ENCODE measurements around the gene PASK.

Gene PASK

GRCh38 chr2:241129086-241129871, 20.0 kb downstream of the PASK start:
- Histone ChIP-seq H3K27me3 (ENCODE audit: control insufficient read depth, insufficient read depth, low read length) (no peaks in the 10 kb centered on the region), H3K9ac (ENCODE audit: low read length) (no peak overlapping the region), H3K4me3 (ENCODE audit: low read length) (no peak overlapping the region), H3K9me3 (ENCODE audit: control insufficient read depth, low read length) (no peaks in the 10 kb centered on the region), H3K4me1 (ENCODE audit: control insufficient read depth, insufficient read depth, low read length) (peaks cover under 1% of the 10 kb centered on the region), H3K36me3 (ENCODE audit: control insufficient read depth, insufficient read depth, low read length) (no peaks in the 10 kb centered on the region)

DNA sequence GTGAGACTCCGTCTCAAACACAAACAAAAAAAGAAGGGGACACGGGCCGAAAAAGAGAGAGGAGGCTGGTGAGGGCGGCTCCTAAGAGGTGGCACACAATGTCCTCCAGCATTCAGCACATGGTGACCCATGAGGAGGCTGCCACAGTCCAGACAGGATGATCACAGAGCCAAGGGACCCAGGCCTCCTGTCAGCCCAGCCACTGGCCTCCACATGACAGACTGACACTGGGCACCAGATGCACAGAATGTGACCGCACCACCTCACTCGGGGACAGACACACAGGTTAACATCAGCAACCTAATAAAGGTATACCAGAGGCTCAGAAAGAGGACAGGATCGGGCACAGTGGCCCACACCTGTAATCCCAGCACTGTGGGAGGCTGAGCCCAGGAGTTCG, 21.0 kb downstream of the PASK start:
- H3K4me3 ChIP-seq (ENCODE audit: low read length), result no peak overlapping the region

DNA sequence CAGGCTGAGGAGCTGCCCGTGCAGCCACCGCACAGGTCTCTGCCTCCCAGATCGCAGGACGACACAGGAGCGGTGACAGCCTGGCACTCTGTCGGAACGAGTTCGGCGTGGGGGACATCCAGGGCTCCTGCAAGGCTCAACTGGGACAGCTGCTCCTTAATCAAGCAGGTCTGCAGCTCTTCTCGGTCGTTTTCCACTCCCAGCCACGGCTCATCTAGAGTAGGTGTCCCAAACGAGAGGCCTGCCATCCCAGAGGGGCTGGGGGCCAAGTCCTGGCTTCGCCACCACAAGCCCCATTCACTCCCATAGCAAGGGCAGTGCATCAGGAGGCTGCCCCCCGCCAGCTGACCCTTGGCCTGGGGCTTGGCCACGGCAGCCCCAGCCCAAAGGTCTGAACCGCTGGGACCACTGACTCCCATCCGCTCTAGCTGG, 22.5 kb downstream of the PASK start:
- Histone ChIP-seq H3K27me3 (ENCODE audit: control insufficient read depth, insufficient read depth, low read length) (no peaks in the 10 kb centered on the region), H3K4me3 (ENCODE audit: low read length) (no peak overlapping the region), H3K36me3 (ENCODE audit: control insufficient read depth, insufficient read depth, low read length) (no peaks in the 10 kb centered on the region)

More for the DNA sequence above, 21.0 kb downstream of the PASK start:
- no peaks in the 10 kb centered on the region for H3K9me3 ChIP-seq (ENCODE audit: control insufficient read depth, low read length)
- no peaks in the 10 kb centered on the region for H3K36me3 ChIP-seq (ENCODE audit: control insufficient read depth, insufficient read depth, low read length)
- H3K9ac ChIP-seq (ENCODE audit: low read length), result no peak overlapping the region
- H3K27me3 ChIP-seq (ENCODE audit: control insufficient read depth, insufficient read depth, low read length), result no peaks in the 10 kb centered on the region
- peaks cover 5% of the 10 kb centered on the region for H3K4me1 ChIP-seq (ENCODE audit: control insufficient read depth, insufficient read depth, low read length)

GRCh38 chr2:241126201-241126611, 23.1 kb downstream of the PASK start:
- Histone ChIP-seq H3K9ac (ENCODE audit: low read length) (no peak overlapping the region), H3K36me3 (ENCODE audit: control insufficient read depth, insufficient read depth, low read length) (no peaks in the 10 kb centered on the region), H3K27me3 (ENCODE audit: control insufficient read depth, insufficient read depth, low read length) (no peaks in the 10 kb centered on the region), H3K9me3 (ENCODE audit: control insufficient read depth, low read length) (no peaks in the 10 kb centered on the region), H3K4me3 (ENCODE audit: low read length) (no peak overlapping the region), H3K4me1 (ENCODE audit: control insufficient read depth, insufficient read depth, low read length) (peaks cover 5% of the 10 kb centered on the region)

More for the DNA sequence above, 22.5 kb downstream of the PASK start:
- Histone ChIP-seq H3K4me1 (ENCODE audit: control insufficient read depth, insufficient read depth, low read length) (peaks cover 5% of the 10 kb centered on the region), H3K9me3 (ENCODE audit: control insufficient read depth, low read length) (no peaks in the 10 kb centered on the region), H3K9ac (ENCODE audit: low read length) (no peak overlapping the region)

GRCh38 chr2:241125626-241126025, 23.6 kb downstream of the PASK start:
- H3K9ac ChIP-seq (ENCODE audit: low read length), result no peak overlapping the region
- H3K27me3 ChIP-seq (ENCODE audit: control insufficient read depth, insufficient read depth, low read length), result no peaks in the 10 kb centered on the region
- no peaks in the 10 kb centered on the region for H3K36me3 ChIP-seq (ENCODE audit: control insufficient read depth, insufficient read depth, low read length)
- no peak overlapping the region for H3K4me3 ChIP-seq (ENCODE audit: low read length)
- no peaks in the 10 kb centered on the region for H3K9me3 ChIP-seq (ENCODE audit: control insufficient read depth, low read length)
- peaks cover 5% of the 10 kb centered on the region for H3K4me1 ChIP-seq (ENCODE audit: control insufficient read depth, insufficient read depth, low read length)

GRCh38 chr2:241123816-241124536, 25.3 kb downstream of the PASK start:
- Histone ChIP-seq H3K9me3 (ENCODE audit: control insufficient read depth, low read length) (no peaks in the 10 kb centered on the region), H3K27me3 (ENCODE audit: control insufficient read depth, insufficient read depth, low read length) (no peaks in the 10 kb centered on the region), H3K36me3 (ENCODE audit: control insufficient read depth, insufficient read depth, low read length) (no peaks in the 10 kb centered on the region), H3K9ac (ENCODE audit: low read length) (peak overlapping the region; percentile 31), H3K4me1 (ENCODE audit: control insufficient read depth, insufficient read depth, low read length) (peaks cover 5% of the 10 kb centered on the region), H3K4me3 (ENCODE audit: low read length) (no peak overlapping the region)

GRCh38 chr2:241122376-241123002, 26.8 kb downstream of the PASK start:
- no peaks in the 10 kb centered on the region for H3K27me3 ChIP-seq (ENCODE audit: control insufficient read depth, insufficient read depth, low read length)
- H3K4me3 ChIP-seq (ENCODE audit: low read length), result no peak overlapping the region
- peaks cover 5% of the 10 kb centered on the region for H3K4me1 ChIP-seq (ENCODE audit: control insufficient read depth, insufficient read depth, low read length)
- H3K9ac ChIP-seq (ENCODE audit: low read length), result no peak overlapping the region
- H3K36me3 ChIP-seq (ENCODE audit: control insufficient read depth, insufficient read depth, low read length), result no peaks in the 10 kb centered on the region
- H3K9me3 ChIP-seq (ENCODE audit: control insufficient read depth, low read length), result no peaks in the 10 kb centered on the region

DNA sequence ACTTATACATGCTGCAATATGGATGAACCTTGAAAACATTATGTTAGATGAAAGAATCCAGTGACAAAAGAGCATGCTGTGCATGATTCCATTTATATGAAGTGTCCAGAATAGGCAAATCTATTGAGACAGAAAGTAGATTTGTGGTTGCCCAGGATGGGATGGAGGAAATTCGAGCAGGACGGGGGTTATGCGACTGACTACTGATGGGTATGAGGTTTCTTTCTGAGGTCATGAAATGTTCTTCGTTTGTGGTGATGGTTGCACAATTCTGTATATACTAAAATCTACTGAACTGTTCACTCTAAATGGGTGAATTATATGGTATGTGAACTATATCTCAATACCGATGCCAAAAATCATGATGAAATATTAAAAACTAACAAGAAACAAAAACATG, 28.3 kb downstream of the PASK start:
- Histone ChIP-seq H3K4me3 (ENCODE audit: low read length) (no peak overlapping the region), H3K27me3 (ENCODE audit: control insufficient read depth, insufficient read depth, low read length) (no peaks in the 10 kb centered on the region), H3K4me1 (ENCODE audit: control insufficient read depth, insufficient read depth, low read length) (peaks cover 5% of the 10 kb centered on the region), H3K36me3 (ENCODE audit: control insufficient read depth, insufficient read depth, low read length) (no peaks in the 10 kb centered on the region), H3K9me3 (ENCODE audit: control insufficient read depth, low read length) (no peaks in the 10 kb centered on the region), H3K9ac (ENCODE audit: low read length) (no peak overlapping the region)

GRCh38 chr2:241120440-241120839, 28.8 kb downstream of the PASK start:
- Histone ChIP-seq H3K4me1 (ENCODE audit: control insufficient read depth, insufficient read depth, low read length) (peaks cover 5% of the 10 kb centered on the region), H3K4me3 (ENCODE audit: low read length) (no peak overlapping the region), H3K9ac (ENCODE audit: low read length) (no peak overlapping the region), H3K27me3 (ENCODE audit: control insufficient read depth, insufficient read depth, low read length) (no peaks in the 10 kb centered on the region), H3K36me3 (ENCODE audit: control insufficient read depth, insufficient read depth, low read length) (no peaks in the 10 kb centered on the region), H3K9me3 (ENCODE audit: control insufficient read depth, low read length) (no peaks in the 10 kb centered on the region)

GRCh38 chr2:241118737-241119505, 30.4 kb downstream of the PASK start:
- no peaks in the 10 kb centered on the region for H3K36me3 ChIP-seq (ENCODE audit: control insufficient read depth, insufficient read depth, low read length)

DNA sequence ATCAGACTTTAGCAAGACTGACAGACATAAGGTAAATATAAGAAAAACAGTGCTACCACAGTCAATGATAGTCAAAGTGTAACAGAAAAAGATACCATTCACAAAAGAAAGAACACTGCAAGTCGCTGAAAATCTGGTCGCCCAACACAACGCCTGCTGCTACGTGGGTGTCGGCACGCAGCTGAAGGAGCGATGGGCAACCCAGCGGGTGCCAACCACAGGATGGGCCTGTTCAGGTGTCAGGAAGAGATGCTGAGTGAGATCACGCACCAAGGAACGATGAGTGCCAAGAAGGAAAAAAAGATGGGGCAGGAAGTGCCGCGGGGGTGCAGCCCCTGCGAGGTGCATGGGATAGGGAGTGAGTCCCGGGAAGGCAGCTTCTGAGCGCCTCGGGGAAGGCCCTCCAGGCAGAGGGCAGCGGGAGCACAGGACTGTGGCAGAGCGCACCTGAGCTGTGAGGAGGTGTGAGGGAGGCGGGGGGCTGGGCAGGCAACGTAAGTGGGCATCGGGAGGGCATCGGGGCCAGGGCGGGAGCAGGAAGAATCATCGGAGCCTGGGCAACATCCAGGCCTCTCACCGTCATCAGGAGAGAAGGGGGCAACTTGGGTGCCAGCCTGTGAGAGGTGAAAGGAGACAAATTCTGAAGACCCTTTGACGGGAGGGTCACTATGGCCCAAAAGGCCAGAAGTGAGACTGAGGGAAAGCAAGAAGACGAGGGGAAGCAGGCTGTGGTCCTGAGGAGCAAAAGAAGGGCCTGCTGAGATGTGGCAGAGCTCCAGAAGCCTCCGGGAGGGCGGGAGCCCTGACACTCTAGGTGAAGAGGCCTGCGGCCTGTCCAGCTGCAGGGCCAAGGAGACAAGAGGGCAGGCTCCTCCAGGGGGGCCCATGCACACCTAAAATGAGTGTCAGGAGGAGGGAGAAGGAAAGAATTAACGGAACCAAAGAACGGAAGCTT, 32.4 kb downstream of the PASK start:
- H3K9me3 ChIP-seq (ENCODE audit: control insufficient read depth, low read length), result no peaks in the 10 kb centered on the region
- H3K27me3 ChIP-seq (ENCODE audit: control insufficient read depth, insufficient read depth, low read length), result no peaks in the 10 kb centered on the region
- no peak overlapping the region for H3K4me3 ChIP-seq (ENCODE audit: low read length)
- H3K4me1 ChIP-seq (ENCODE audit: control insufficient read depth, insufficient read depth, low read length), result no peaks in the 10 kb centered on the region
- no peak overlapping the region for H3K9ac ChIP-seq (ENCODE audit: low read length)
- H3K36me3 ChIP-seq (ENCODE audit: control insufficient read depth, insufficient read depth, low read length), result no peaks in the 10 kb centered on the region

More at GRCh38 chr2:241118737-241119505, 30.4 kb downstream of the PASK start:
- H3K9ac ChIP-seq (ENCODE audit: low read length), result no peak overlapping the region
- H3K27me3 ChIP-seq (ENCODE audit: control insufficient read depth, insufficient read depth, low read length), result no peaks in the 10 kb centered on the region
- H3K9me3 ChIP-seq (ENCODE audit: control insufficient read depth, low read length), result no peaks in the 10 kb centered on the region
- H3K4me1 ChIP-seq (ENCODE audit: control insufficient read depth, insufficient read depth, low read length), result peaks cover under 1% of the 10 kb centered on the region
- no peak overlapping the region for H3K4me3 ChIP-seq (ENCODE audit: low read length)

Data from mucosa of stomach (tissue), 1 donor.